HG02763 (cell line): ENCODE measurements around the gene PRCC.

Source experiments
- ATAC-seq: cut with Tn5 transposase; IDR thresholded peaks from one replicate; pipeline ENCODE4 v1.9.1; 2021; ENCODE audit warnings: mild to moderate bottlenecking, moderate library complexity; ENCODE audit not compliant: unreplicated experiment

The PRCC gene

DNA sequence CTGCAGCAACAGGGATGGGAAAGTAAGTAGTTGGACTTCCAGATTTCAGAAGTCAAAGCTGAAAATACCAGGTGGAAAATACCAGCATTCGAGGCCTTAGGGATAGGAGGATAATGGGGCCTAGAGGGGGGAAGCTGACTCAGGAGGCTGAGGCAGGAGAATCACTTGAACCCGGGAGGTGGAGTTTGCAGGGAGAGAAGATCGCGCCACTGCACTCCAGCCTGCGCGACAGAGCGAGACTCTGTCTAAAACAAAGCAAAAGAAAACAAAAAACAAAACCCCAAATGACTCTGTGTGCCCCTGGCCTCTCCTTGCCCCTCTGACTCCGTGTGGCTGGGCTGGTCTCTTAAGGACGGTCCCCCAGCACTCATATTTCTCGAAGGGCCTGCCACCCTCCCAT is 46.0 kb downstream of the PRCC start:
- ATAC-seq: no peak

- ATAC-seq: no peak
These were observed 46.6 kb downstream of the PRCC start for GRCh38 chr1:156813750-156814570.

DNA sequence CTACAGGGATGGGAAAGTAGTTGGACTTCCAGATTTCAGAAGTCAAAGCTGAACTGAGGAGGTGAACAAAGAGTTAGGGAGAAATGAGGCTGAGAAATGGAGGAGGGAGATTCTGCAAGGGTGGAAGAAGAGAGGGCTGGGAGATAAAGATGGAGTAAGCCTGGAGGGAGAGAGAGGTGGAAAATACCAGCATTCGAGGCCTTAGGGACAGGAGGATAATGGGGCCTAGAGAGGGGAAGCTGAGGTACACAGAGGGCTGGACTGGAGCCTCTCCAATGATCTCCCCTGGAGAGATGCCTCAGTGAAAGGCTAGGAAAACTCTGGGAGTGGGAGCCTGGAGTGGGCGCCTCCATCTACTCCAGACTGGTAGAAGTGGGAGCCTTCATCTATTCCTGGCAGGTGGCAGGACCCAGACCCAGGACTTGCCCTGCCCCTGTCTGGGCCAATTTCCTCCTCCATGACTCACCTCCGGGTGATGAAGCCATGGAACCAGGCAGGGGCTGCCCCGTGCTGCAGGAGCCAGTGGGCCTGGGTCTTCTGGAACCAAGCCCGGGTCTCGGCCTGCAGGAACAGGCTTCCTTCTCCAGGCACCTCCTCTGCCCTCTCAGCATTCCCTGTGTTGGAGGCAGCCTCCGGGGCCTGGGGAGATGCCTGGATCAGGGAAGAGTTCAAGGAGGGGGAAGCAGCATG is 47.4 kb downstream of the PRCC start:
- no peak for ATAC-seq

GRCh38 chr1:156815307-156815826 is 48.0 kb downstream of the PRCC start:
- no peak for ATAC-seq

GRCh38 chr1:156815961-156816422 is 48.7 kb downstream of the PRCC start:
- no peak for ATAC-seq

GRCh38 chr1:156816561-156817328 is 49.4 kb downstream of the PRCC start, which contains the start of gene SH2D2A:
TSS of gene SH2D2A (minus strand) at chr1:156816848. CDS start at chr1:156816708, 140 bp downstream.
- no peak for ATAC-seq

GRCh38 chr1:156821801-156822200 is 54.5 kb downstream of the PRCC start:
- no peak for ATAC-seq

GRCh38 chr1:156822680-156823079 is 55.3 kb downstream of the PRCC start:
- no peak for ATAC-seq

GRCh38 chr1:156823210-156823790 is 56.0 kb downstream of the PRCC start:
- no peak for ATAC-seq

DNA sequence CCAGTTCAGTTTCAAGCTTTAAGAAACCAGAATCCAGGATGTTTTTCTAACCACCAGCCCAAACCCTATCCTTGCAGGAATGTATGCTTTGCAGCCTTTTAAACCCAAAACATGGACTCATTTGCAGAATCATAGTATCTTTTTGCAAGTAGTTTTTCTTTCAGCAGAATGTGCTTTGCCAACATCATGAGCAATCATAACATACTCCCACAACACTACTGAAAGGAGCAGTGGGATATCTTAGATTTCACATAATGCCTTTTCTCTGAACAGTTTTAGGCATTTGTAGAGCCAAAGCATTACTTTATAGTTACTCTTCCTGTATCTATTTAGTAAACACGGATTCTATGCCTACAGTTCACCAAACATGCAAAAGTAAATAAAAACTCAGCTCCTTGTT is 59.3 kb downstream of the PRCC start:
- no peak for ATAC-seq

DNA sequence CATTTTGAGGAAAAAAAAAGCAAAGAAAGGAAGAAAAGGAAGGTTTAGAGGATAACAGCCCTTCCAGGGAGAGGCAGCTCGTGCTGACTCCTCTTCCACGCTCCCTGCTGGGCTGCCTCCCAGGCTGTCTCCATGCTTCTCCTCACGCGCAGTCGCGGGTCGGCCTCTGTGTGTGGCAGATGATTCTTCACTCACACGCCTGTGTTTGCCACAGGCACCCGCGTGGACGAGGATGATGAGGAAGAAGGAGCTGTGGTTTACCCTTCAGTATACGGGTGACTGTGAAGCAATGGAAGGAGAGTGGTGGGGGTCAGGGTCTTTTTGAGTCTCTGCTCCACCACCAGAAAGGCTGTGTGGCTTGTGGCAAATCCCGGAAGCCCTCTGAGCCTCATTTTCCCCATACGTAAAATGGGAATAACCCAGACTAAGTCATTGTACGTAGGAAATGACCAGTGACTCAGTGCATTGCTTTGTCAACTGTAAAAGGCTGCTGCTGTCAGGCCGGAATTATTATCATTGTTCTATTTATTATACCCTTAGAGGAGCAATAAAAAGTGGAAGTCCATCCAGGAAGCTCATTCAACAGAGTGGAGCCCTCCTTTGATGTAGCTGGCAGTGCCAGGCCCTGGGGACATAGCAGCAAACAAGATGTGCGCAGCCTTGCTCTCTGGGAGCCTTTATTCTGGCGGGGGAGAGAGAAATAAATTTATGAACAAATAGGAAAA is 61.2 kb downstream of the PRCC start:
- no peak for ATAC-seq

GRCh38 chr1:156832434-156832833 is 65.1 kb downstream of the PRCC start:
- no peak for ATAC-seq

DNA sequence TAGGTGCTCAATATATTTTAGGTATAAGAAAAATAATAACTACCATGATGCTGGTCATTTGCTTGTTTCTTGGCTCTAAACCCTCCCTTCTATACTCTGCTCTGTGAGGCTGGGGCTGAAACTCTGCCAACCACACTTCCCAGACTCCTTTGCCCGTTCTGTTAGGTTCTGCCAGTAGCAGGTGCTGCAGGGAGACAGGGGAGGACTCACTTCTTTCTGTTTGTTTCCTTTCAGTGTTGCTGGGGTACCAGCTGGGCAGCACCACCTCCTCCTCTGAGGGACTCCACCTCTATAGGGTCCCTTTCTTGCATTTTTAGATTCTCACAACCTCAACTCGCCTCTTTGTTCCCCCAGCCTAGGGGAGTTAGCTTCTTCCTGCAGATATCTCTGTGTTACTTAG is 66.3 kb downstream of the PRCC start:
- ATAC-seq: no peak

DNA sequence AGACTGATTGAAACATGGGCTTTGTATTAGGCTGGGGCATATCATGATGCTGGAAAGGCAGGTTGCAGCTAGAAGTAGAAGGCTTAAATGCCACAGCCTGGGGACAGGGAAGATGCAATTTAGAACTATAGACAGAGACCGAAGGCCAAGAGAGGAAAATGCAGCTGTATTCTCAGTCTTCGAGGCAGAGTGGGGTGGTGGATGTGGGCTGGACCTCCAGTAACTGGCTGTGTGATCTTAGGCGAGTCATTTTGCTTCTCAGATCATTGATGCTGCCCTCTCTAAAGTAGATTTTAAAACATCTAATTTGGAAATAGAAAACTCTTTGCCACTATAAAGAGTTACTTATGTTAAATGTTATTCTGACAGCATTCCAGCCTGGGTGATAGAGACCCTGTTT is 67.0 kb downstream of the PRCC start:
- no peak for ATAC-seq

DNA sequence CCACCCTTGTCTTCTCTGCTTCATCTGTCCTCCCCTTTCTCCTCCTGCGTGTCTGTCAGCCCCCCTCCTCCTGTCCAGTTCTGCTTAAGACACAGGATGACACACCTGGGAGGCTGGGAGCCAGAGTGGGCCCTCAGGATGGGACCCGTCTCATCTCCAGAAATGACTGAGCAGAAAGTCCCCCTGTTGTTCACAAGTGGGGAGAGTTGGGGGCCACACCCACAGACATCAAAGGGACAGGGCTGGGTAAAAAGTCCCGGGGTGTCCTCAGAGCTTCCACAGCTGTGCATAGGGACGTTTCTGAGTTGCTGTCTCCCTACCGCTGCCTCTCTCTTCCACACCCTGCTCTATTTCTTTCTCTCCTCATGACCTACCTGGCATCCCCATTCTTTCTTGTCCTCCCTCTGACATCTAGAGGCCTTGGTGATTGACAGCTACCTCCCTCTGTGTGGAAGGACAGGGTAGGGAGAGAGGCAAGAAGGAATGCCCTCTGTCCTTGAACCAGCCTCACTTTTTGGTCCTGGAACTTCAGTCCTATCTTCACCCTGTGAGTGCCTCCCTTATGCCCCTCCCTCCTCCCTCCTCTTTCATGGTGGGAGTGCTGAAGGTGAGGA is 68.8 kb downstream of the PRCC start:
- ATAC-seq: no peak

- ATAC-seq: no peak
These were observed 69.6 kb downstream of the PRCC start for GRCh38 chr1:156836892-156837291.

- no peak for ATAC-seq
These were observed 71.6 kb downstream of the PRCC start for GRCh38 chr1:156838972-156839371.

DNA sequence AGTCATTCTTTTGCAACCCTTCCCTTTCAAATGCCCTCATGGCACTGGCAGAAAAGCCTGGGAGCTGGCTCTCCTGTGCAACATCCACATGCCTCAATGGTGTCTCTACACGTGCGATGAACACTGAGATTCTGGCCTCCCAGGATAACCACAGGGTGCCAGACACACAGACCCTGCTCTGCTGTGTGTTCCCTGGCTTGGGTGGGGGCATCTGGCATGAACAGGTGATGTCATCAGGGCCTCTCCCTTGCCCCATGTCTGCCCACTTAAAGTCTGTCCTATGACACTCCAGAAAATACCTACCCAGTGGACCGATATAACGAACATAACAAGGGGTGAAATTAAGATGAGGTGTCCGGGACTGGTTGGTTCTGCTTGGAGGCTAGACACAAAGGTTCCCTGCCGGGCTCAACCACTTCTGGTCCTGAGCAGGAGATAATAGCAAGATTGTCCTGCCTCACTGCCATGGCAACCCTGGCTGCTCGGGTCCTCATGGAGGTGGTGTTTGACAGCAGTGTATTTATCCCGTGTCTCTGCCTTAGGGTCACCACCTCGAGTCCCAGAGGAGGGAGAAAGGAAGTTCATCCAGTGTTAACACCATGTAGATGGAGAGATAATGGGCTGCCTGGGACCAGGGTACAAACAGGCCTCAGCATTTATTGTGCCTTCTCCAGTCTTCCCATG is 72.2 kb downstream of the PRCC start:
- ATAC-seq: no peak
